Cardiac muscle cell (in vitro differentiated cells and primary cell): ENCODE data around the gene FBXO48. TPM values are rescaled to one million over a fixed set of nuclear protein-coding genes. Genes with fewer than 3 reads are reported as not detected.

Experiments
- DNase-seq, 2 donors: peaks; one replicate each; pipeline versions ENCODE4 v3.0.0 to v3.0.0-alpha.2; 2010 to 2017; ENCODE audit warnings: low read depth in 1 of 2, low spot score in 1 of 2
- H3K27ac ChIP-seq: fragments of 200-600 bp; sonication (generic); 2 replicates; pipeline ENCODE4 v1.5.1; 2016
- H3K27me3 ChIP-seq: fragments of 200-600 bp; sonication (generic); 2 replicates; pipeline ENCODE4 v1.6.0; 2016; ENCODE audit warnings: control low read depth
- H3K36me3 ChIP-seq: fragments of 200-600 bp; sonication (generic); 2 replicates; pipeline ENCODE4 v1.5.1; 2016; ENCODE audit warnings: control low read depth
- H3K4me1 ChIP-seq: fragments of 200-600 bp; sonication (generic); 2 replicates; pipeline ENCODE4 v1.8.1; 2017; ENCODE audit warnings: low read depth, mild to moderate bottlenecking, mixed run types
- H3K4me3 ChIP-seq: fragments of 200-600 bp; sonication (generic); 2 replicates; pipeline ENCODE4 v1.5.1; 2016; ENCODE audit warnings: mild to moderate bottlenecking
- H3K9me3 ChIP-seq: fragments of 200-600 bp; sonication (generic); 2 replicates; pipeline ENCODE4 v1.5.1; 2017; ENCODE audit warnings: low read depth, mild to moderate bottlenecking, control low read depth
- polyA plus RNA-seq: library from polyadenylated mRNA; unstranded; fragments of >200 nt; fragmentation: Nextera tagmentation; extraction: Ambion mirVana; gene quantifications from 2 replicates; pipeline ENCODE4 v1.2.1, GENCODE V29; 2016
- total RNA-seq: library from RNA; depleted of rRNA; stranded (reverse); fragments of >200 nt; gene quantifications from 2 replicates; pipeline ENCODE4 v1.2.3, GENCODE V29; 2016
- TF ChIP-seq, protein P1 (sequence below): IDR thresholded peaks from 2 replicates; pipeline ENCODE4 v1.5.1; 2012; ENCODE audit warnings: low read depth, mild to moderate bottlenecking, low read length

Gene FBXO48
- total and polyA plus RNA-seq, 2 experiments from 2014 or later = 0.50 to 0.66 TPM

DNA sequence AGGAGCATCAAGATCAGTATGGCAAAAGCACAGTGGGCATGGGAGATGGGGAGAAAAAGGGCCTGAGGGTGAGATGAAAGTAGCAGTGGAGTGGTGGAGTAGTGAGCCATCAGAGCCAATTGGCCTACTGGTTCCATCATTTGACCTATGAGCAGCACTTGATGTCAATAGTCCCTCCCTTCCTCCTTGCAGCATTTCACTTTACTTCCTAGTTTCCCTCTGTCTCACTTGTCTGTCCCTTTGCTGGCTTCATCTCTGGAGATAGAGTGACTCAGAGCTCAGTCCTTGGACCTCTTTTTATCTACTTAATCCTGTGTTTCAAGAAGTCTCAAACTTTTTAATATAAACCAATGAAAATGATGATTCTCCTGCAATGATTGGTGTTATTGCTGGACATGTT lies 32.1 kb downstream of the FBXO48 start:
- Histone ChIP-seq H3K4me1 (peaks cover 32% of the 10 kb centered on the region), H3K27me3 (no peaks in the 10 kb centered on the region), H3K27ac (peak overlapping the region; percentile 91), H3K9me3 (no peaks in the 10 kb centered on the region), H3K4me3 (no peak overlapping the region), H3K36me3 (no peaks in the 10 kb centered on the region)
- no peak for DNase-seq
- TF ChIP-seq, protein P1, sequence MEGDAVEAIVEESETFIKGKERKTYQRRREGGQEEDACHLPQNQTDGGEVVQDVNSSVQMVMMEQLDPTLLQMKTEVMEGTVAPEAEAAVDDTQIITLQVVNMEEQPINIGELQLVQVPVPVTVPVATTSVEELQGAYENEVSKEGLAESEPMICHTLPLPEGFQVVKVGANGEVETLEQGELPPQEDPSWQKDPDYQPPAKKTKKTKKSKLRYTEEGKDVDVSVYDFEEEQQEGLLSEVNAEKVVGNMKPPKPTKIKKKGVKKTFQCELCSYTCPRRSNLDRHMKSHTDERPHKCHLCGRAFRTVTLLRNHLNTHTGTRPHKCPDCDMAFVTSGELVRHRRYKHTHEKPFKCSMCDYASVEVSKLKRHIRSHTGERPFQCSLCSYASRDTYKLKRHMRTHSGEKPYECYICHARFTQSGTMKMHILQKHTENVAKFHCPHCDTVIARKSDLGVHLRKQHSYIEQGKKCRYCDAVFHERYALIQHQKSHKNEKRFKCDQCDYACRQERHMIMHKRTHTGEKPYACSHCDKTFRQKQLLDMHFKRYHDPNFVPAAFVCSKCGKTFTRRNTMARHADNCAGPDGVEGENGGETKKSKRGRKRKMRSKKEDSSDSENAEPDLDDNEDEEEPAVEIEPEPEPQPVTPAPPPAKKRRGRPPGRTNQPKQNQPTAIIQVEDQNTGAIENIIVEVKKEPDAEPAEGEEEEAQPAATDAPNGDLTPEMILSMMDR = no peak

- Histone ChIP-seq H3K4me1 (peaks cover 35% of the 10 kb centered on the region), H3K36me3 (no peaks in the 10 kb centered on the region), H3K27ac (no peak overlapping the region), H3K27me3 (no peaks in the 10 kb centered on the region), H3K4me3 (no peak overlapping the region), H3K9me3 (no peaks in the 10 kb centered on the region)
- TF ChIP-seq, protein P1 = no peak
- no peak for DNase-seq
Measured at GRCh38 chr2:68432696-68433658, 34.1 kb downstream of the FBXO48 start.

DNA sequence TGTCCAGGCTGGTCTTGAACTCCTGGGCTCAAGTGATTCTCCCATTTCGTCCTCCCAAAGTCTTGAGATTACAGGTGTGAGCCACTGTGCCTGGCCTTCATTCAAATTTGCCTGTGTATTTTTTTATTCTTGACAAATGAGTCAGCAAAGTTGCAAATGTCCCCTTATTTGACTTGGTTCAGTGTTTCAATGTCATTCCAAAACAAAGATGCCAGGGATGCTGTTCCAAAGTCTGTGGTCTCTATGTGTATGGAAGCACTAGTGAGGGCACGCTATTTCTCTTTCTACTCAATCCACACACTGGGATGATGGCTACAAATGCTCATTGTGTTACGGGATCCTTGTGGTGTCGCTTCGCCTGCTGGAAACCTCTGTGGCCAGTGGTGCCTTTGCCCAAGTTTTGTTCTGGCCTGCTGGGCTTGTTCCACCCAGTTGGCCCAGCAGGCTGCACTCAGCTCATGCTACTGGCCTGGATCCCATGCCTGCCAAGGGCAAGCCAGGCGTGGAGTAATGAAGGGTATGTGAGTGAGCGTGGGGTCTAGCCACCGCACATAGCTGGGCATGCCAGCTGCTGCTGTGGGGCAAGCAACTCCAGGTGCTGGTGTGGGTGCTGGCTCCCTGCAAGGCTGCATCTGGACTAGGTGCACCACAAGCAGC lies 35.6 kb downstream of the FBXO48 start:
- Histone ChIP-seq H3K27me3 (no peaks in the 10 kb centered on the region), H3K9me3 (no peaks in the 10 kb centered on the region), H3K4me3 (no peak overlapping the region), H3K36me3 (no peaks in the 10 kb centered on the region), H3K27ac (no peak overlapping the region), H3K4me1 (peaks cover 28% of the 10 kb centered on the region)
- DNase-seq = no peak
- TF ChIP-seq, protein P1 = no peak

DNA sequence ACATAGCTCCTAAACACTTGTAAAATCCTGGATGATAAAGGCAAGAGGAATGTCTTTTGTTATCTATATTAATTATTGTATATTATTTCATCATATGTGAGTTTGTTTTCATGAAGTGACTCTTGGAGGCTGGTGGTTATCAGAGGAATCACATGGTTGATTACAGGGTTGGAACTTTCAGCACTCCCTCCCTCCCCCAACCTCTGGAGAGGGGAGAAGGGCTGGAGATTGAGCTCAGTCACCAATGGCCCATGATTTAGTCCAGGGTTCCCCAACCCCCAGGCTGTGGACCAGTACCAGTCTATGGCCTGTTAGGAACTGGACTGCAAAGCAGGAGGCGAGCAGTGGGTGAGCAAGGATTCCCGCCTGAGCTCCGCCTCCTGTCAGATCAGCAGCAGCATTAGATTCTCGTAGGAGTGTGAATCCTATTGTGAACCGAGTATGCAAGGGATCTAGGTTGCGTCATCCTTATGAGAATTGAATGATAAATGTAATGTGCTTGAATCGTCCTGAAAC lies 37.7 kb downstream of the FBXO48 start:
- Histone ChIP-seq H3K4me1 (peaks cover 15% of the 10 kb centered on the region), H3K9me3 (no peaks in the 10 kb centered on the region), H3K4me3 (no peak overlapping the region), H3K27ac (no peak overlapping the region), H3K36me3 (no peaks in the 10 kb centered on the region), H3K27me3 (no peaks in the 10 kb centered on the region)
- TF ChIP-seq, protein P1 = no peak
- DNase-seq = peak in 1 of 2 donors; percentile 62

GRCh38 chr2:68428746-68429145 lies 38.3 kb downstream of the FBXO48 start:
- Histone ChIP-seq H3K9me3 (no peaks in the 10 kb centered on the region), H3K27me3 (no peaks in the 10 kb centered on the region), H3K36me3 (no peaks in the 10 kb centered on the region), H3K4me1 (peaks cover 15% of the 10 kb centered on the region), H3K4me3 (no peak overlapping the region), H3K27ac (peak overlapping the region; percentile 7)
- no peak for DNase-seq
- TF ChIP-seq, protein P1 = no peak
